Gastrocnemius medialis (tissue), 4 donors: ENCODE results near the gene ZNF397.

Experiments used
- POLR2A ChIP-seq, 2 donors: fragments of 450-650 bp; IDR thresholded peaks; one replicate each; pipeline ENCODE4 v1.6.1; 2017; ENCODE audit warnings: antibody characterized with exemption in 2 of 2, mild to moderate bottlenecking in 2 of 2, moderate library complexity in 2 of 2
- TF ChIP-seq, protein P1 (sequence below), 5 experiments: fragments of 450-650 bp in 3 of 5; fragments of 200-600 bp in 2 of 5; sonication (generic) in 2 of 5; IDR thresholded peaks in 4 of 5; conservative IDR thresholded peaks in 1 of 5; 1 replicate in 4 of 5; 2 replicates in 1 of 5; pipeline ENCODE4 v1.5.1; 2016 to 2019; ENCODE audit warnings: antibody characterized with exemption in 5 of 5, mild to moderate bottlenecking in 3 of 5, moderate library complexity in 3 of 5

DNA sequence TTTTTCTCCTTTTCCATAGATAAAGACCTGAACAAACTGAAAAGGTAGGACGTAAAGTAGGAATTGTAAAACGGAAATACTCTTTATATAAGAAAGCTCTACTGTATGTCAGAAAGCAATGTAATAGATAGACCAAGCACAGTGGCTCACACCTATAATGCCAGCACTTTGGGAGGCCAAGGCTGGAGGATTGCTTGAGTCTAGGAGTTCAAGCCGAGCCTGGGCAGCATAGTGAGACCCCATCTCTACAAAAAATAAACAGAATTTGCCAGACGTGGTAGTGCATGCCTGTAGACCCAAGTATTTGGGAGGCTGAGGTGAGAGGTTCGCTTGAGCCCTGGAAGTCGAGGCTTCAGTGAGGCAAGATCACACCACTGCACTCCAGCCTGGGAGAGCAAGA lies 7.6 kb downstream of the ZNF397 start:
- no peak for TF ChIP-seq POLR2A (IDR thresholded peaks at IDR 0.05)
- TF ChIP-seq, protein P1, sequence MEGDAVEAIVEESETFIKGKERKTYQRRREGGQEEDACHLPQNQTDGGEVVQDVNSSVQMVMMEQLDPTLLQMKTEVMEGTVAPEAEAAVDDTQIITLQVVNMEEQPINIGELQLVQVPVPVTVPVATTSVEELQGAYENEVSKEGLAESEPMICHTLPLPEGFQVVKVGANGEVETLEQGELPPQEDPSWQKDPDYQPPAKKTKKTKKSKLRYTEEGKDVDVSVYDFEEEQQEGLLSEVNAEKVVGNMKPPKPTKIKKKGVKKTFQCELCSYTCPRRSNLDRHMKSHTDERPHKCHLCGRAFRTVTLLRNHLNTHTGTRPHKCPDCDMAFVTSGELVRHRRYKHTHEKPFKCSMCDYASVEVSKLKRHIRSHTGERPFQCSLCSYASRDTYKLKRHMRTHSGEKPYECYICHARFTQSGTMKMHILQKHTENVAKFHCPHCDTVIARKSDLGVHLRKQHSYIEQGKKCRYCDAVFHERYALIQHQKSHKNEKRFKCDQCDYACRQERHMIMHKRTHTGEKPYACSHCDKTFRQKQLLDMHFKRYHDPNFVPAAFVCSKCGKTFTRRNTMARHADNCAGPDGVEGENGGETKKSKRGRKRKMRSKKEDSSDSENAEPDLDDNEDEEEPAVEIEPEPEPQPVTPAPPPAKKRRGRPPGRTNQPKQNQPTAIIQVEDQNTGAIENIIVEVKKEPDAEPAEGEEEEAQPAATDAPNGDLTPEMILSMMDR (IDR thresholded peaks at IDR 0.05 in 4 of 5, conservative IDR thresholded peaks at IDR 0.05 in 1 of 5) = no peak
